LNCAP (cell line): ENCODE measurements around the gene MAGED4.
"Not testable (repeated sequence)": the region's sequence is repeated elsewhere in the genome, so short reads cannot be mapped to it uniquely, and the experiment has no call there.

Experiments used
- CTCF ChIP-seq: fragments of 450-650 bp; IDR thresholded peaks from 2 replicates; pipeline ENCODE4 v1.5.1; 2017; ENCODE audit warnings: mild to moderate bottlenecking

MAGED4 gene, protein sequence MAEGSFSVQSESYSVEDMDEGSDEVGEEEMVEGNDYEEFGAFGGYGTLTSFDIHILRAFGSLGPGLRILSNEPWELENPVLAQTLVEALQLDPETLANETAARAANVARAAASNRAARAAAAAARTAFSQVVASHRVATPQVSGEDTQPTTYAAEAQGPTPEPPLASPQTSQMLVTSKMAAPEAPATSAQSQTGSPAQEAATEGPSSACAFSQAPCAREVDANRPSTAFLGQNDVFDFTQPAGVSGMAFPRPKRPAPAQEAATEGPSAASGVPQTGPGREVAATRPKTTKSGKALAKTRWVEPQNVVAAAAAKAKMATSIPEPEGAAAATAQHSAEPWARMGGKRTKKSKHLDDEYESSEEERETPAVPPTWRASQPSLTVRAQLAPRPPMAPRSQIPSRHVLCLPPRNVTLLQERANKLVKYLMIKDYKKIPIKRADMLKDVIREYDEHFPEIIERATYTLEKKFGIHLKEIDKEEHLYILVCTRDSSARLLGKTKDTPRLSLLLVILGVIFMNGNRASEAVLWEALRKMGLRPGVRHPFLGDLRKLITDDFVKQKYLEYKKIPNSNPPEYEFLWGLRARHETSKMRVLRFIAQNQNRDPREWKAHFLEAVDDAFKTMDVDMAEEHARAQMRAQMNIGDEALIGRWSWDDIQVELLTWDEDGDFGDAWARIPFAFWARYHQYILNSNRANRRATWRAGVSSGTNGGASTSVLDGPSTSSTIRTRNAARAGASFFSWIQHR

GRCh38 chrX:52184440-52185077, at the start of gene MAGED4:
TSS of gene MAGED4 (plus strand) at chrX:52184888. CDS start at chrX:52185923, 1,035 bp downstream.
- not testable (repeated sequence) for TF ChIP-seq CTCF

DNA sequence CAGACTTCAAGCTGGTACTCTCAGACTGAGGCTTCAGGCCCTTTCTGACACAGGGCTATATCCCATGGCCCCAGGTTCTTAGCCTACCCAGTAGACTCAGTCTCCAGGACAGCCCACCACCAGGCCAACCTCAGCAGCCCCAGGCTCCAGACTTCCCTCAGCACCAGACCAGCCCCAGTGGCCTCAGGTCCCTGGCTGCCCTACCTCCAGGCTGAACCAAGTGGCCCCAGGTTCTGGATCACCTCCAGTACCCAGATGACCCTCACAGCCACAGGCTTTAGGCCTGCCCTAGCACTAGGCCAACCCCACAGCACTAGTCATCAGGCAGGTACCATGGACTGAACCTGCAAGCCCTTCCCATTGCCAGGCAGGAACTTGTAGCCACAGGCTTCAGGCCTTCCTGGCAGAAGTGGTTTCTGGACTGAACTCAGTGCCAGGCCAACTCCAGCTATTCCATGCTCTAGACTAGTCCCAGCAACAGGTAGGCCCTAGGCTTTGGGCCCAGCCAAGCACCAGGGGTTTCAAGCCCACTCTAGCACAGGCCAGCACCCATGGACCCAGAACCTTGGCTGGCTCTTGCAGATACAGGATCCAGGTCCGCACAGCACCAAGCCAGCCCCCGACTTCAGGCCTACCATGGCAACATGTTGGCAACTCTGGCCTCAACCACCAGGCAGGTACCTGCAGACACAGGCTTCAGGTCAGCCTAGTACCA, 45.7 kb upstream of the MAGED4 start:
- TF ChIP-seq CTCF = no peak

DNA sequence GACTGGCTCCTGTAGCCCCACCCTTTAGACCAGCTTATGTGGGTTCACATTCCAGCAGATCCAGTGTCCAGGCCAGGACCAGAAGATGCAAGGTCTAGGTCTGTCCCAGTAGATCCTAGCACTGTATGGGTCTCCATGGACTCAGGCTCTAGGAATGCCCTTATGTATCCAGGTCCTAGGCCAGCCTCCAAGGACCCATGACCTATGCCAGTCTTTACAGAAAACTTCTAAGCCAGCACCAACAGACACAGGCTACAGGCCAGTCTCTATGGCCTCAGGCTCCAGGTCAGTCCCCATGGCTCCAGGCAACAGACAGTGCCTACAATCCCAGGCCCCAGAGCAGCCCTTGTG, 45.2 kb upstream of the MAGED4 start:
- no peak for TF ChIP-seq CTCF

- TF ChIP-seq CTCF = no peak
These were observed 44.7 kb upstream of the MAGED4 start for GRCh38 chrX:52140020-52140419.

DNA sequence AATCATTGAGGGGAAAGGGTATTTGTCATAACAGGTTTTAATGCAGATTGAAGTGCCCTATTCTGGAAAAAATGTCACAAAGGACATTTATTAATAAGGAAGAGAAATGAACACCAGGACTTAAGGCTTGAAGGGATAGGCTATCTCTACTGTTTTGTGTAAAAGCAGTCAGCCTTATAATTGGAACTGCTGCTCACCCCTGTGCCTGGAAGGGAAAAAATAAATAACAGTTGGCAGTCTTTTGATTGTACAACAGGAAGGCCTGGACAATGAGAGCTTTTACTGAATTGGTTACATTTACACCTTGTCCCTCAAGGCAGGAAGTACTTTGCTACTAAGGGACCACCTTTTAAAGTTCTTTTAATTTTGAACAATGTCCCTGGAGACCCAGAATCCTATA, 17.8 kb upstream of the MAGED4 start:
- no peak for TF ChIP-seq CTCF

DNA sequence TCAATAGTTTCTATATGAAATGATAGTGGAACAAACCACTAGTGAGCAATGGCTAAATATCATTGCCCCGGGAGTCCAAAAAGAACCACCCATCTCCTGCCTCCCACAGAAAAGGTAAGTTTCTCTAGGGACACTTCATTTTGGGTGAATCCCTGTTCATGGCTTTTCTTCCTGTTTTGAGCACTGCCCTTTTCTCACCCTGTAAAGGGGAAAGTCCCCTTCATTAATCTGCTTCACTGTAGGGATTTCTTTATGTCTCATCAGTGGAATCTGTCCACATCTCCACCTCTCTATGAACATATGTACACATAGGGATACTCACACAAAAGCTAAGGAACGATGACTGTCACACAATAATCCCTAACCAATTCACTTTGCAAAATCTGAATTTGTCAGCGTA, 28.6 kb downstream of the MAGED4 start:
- no peak for TF ChIP-seq CTCF

GRCh38 chrX:52216541-52216940, 31.9 kb downstream of the MAGED4 start:
- no peak for TF ChIP-seq CTCF
